ENCODE results near the gene TSPEAR. TPM values are rescaled to one million over a fixed set of nuclear protein-coding genes. Genes with fewer than 3 reads are reported as not detected.

TSPEAR gene
- total RNA-seq, 4 donors from 2014 or later: 0.18 to 0.69 (median 0.51) TPM; not detected in 1

DNA sequence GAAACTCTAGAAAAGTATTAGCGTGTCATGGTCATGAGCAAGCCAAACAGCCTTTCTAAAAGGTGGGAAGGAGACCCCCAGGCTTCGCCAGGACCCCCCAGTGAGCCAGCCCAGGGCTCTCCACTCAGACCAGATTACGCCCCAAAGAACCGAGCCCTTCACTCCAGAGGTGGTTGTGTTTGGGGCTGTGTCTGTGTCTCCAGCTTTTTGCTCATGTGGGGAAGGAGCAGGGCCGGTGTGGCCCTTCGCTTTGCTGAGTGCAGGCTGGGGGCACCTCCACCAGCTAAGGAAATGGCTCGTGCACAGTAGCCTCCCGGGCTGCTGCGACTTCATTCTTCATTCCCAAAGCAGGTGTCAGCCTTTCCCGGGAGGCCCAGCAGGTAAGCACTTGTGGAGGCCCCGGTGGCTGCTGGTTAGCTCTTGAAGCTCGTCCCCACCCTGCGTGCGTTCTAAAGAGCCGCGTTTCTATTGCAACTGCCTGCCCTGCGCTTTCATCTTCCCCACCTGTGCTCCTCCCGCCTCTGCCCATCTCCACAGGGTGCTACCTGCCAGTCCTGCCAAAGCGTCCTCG is 531 bp downstream of the TSPEAR start:
- no peaks in the 10 kb centered on the region for H3K4me1 ChIP-seq
- peak in 1 of 2 donors; percentile 2 for DNase-seq

DNA sequence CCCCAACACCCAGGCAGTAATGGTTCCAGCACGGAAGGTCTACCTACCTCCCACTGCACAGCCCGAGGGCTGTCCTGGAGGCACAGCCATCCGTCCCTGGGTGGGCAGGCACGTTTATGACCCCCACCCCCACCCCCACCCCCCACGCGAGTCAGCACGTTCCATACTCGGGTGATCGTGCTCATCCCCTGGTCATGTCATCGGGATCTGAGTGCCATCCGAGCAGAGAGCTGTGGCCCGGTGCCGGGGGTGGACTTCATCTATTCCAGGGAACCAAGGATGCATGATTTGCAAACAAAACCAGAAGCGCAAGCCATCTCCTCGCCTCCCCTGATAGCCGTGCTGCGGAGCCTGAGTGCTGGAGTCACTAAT is 1.1 kb downstream of the TSPEAR start:
- peaks cover 0 to 51% of the 10 kb centered on the region in 2 donors for H3K27me3 ChIP-seq
- intact Hi-C loops (cut with DNase I; ENCODE audit: low total_unique reads): no loop called here
- no peak for TF ChIP-seq POLR2A (IDR thresholded peaks at IDR 0.05)
- TF ChIP-seq, protein P1, sequence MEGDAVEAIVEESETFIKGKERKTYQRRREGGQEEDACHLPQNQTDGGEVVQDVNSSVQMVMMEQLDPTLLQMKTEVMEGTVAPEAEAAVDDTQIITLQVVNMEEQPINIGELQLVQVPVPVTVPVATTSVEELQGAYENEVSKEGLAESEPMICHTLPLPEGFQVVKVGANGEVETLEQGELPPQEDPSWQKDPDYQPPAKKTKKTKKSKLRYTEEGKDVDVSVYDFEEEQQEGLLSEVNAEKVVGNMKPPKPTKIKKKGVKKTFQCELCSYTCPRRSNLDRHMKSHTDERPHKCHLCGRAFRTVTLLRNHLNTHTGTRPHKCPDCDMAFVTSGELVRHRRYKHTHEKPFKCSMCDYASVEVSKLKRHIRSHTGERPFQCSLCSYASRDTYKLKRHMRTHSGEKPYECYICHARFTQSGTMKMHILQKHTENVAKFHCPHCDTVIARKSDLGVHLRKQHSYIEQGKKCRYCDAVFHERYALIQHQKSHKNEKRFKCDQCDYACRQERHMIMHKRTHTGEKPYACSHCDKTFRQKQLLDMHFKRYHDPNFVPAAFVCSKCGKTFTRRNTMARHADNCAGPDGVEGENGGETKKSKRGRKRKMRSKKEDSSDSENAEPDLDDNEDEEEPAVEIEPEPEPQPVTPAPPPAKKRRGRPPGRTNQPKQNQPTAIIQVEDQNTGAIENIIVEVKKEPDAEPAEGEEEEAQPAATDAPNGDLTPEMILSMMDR (IDR thresholded peaks at IDR 0.05): no peak
- DNase-seq: peak in 1 of 2 donors; percentile 1
- no peaks in the 10 kb centered on the region for H3K4me1 ChIP-seq
- no peak overlapping the region for H3K4me3 ChIP-seq
- no peak overlapping the region for H3K27ac ChIP-seq
- no peaks in the 10 kb centered on the region for H3K9me3 ChIP-seq
- H3K36me3 ChIP-seq: no peaks in the 10 kb centered on the region

More for the DNA sequence above, 531 bp downstream of the TSPEAR start:
- Histone ChIP-seq H3K36me3 (no peaks in the 10 kb centered on the region), H3K4me3 (no peak overlapping the region), H3K27ac (no peak overlapping the region), H3K27me3 (peaks cover 0 to 51% of the 10 kb centered on the region in 2 donors), H3K9me3 (no peaks in the 10 kb centered on the region)
- TF ChIP-seq POLR2A (IDR thresholded peaks at IDR 0.05): no peak
- TF ChIP-seq, protein P1 (IDR thresholded peaks at IDR 0.05): no peak
- intact Hi-C loops (cut with DNase I; ENCODE audit: low total_unique reads): no loop called here

DNA sequence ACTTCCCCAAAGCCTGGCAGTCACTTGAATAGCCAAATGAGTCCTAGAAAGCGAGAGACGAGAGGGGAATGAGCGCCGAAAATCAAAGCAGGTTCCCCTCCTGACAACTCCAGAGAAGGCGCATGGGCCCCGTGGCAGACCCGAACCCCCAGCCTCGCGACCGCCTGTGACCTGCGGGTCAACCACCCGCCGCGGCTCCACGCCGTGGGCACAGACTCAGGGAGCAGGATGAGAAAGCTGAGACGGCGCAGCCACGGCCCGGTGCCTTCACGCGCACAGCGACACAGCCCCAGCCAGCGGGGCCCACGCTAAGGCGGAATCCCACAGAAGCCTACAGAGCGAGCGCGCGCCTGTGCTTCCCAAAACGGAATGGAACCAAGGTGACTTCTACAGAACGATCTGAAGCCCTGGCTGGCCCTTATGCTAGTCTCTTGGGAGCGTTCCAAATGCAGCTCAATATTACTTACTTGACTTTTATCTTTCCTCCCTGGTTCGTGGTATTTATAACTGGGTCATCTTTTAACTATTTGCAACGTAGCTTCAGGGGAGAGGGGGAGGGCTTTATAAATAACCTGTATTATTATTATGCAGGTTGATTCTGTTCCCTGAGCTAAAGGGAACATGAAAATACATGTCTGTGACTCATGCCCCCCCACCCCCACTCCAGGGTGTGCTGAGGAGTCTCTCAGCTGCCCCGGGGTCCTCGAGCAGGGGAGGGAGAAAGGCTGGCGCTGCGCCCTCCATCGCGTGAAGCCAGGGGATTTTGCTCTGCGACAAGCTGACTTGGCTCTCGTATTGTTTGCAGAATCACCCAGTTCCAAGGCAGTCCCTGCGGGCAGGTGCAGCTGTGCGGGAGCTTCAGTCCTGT is 1.7 kb downstream of the TSPEAR start:
- Histone ChIP-seq H3K27me3 (peaks cover 0 to 51% of the 10 kb centered on the region in 2 donors), H3K4me1 (no peaks in the 10 kb centered on the region), H3K4me3 (no peak overlapping the region), H3K27ac (no peak overlapping the region), H3K36me3 (no peaks in the 10 kb centered on the region), H3K9me3 (no peaks in the 10 kb centered on the region)
- intact Hi-C loops (cut with DNase I; ENCODE audit: low total_unique reads): no loop called here
- TF ChIP-seq, protein P1 (IDR thresholded peaks at IDR 0.05): no peak
- no peak for TF ChIP-seq POLR2A (IDR thresholded peaks at IDR 0.05)
- peak in 1 of 2 donors; percentile 4 for DNase-seq

DNA sequence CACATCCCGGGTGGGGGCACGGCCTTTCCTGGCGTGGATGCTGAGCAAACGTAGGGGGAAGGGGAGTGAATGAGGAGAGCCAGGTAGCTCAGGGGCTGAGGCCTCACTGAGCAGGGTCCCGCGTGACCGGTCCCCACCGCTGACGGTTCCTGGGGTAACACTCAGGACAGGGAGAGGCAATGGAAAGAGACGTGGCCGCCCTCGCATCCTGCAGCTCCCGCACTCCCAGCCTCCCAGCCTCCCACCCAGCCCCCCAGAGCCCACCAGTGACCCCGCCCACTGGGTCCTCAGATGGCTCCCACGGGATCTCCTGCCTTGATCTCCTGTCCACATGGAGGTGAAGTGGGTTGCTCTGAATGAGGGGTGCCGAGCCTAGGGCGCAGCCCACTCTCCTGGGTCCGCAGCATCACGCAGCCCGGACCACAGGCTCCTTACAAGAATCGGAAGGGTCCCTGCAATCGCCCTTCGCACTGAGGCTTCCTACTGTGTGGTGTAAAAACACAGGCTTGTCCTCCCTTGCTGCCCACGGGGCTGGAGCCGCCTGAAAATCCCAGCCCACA is 2.4 kb downstream of the TSPEAR start:
- Histone ChIP-seq H3K36me3 (no peaks in the 10 kb centered on the region), H3K4me3 (no peak overlapping the region), H3K9me3 (no peaks in the 10 kb centered on the region), H3K27ac (no peak overlapping the region), H3K4me1 (no peaks in the 10 kb centered on the region), H3K27me3 (peaks cover 0 to 51% of the 10 kb centered on the region in 2 donors)
- TF ChIP-seq POLR2A (IDR thresholded peaks at IDR 0.05): no peak
- TF ChIP-seq, protein P1 (IDR thresholded peaks at IDR 0.05): no peak
- peak in 1 of 2 donors; percentile 7 for DNase-seq
- intact Hi-C loops (cut with DNase I; ENCODE audit: low total_unique reads): no loop called here
